Measurements from ENCODE around the gene SRSF11. TPM values are rescaled to one million over a fixed set of nuclear protein-coding genes. Genes with fewer than 3 reads are reported as not detected.
"Not testable (repeated sequence)": the region's sequence is repeated elsewhere in the genome, so short reads cannot be mapped to it uniquely, and the experiment has no call there.

SRSF11 gene
- total and polyA plus RNA-seq, 7 donors, result 47.0 to 74.8 (median 55.1) TPM

DNA sequence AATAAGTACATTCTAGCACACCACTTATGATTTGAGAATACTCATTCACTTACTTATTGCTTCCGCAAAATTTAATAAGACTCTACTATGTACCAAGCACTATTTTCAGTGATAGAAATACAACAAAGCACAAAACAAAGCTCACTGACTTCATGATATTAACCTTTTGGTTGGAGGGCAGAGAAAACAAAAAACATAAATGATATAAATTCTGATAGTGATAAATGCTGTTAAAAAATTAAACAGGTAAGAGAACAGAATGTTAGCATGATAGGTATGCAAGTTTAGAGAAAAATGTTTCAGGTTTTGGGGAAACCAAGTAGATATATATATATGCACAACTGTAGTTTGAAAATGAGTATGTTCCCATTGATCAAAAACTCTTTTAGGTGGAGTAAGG is 17.0 kb upstream of the SRSF11 start:
- no peak for TF ChIP-seq CTCF (IDR thresholded peaks at IDR 0.05)
- H3K36me3 ChIP-seq (ENCODE audit: insufficient read depth in 1 of 2, low read depth in 1 of 2), result peaks cover 0 to 22% of the 10 kb centered on the region in 2 donors

GRCh38 chr1:70204600-70204999 is 16.6 kb upstream of the SRSF11 start:
- H3K4me3 ChIP-seq, result peak overlapping the region; percentile 97
- ATAC-seq, result no peak
- H3K36me3 ChIP-seq (ENCODE audit: insufficient read depth in 1 of 2, low read depth in 1 of 2), result peaks cover 0 to 23% of the 10 kb centered on the region in 2 donors
- no peaks in the 10 kb centered on the region for H3K9me3 ChIP-seq
- no peaks in the 10 kb centered on the region for H3K27me3 ChIP-seq (ENCODE audit: insufficient read depth in 3 of 3, low read length in 2 of 3)
- DNase-seq, result no peak
- H3K27ac ChIP-seq, result peak overlapping the region; percentile 88
- H3K4me1 ChIP-seq, result peaks cover 47% of the 10 kb centered on the region
- TF ChIP-seq CTCF (IDR thresholded peaks at IDR 0.05), result no peak
- intact Hi-C loops (cut with DNase I), result no loop called here
- 0 to 1% (median 1%) methylated on average over 4 of the region's 4 CpGs for whole genome bisulfite sequencing, 3 donors

More for the DNA sequence above, 17.0 kb upstream of the SRSF11 start:
- no peak for DNase-seq
- intact Hi-C loops (cut with DNase I), result no loop called here
- Histone ChIP-seq H3K9me3 (no peaks in the 10 kb centered on the region), H3K4me3 (peak overlapping the region; percentile 97), H3K27me3 (ENCODE audit: insufficient read depth in 3 of 3, low read length in 2 of 3) (no peaks in the 10 kb centered on the region), H3K27ac (no peak overlapping the region), H3K4me1 (peaks cover 47% of the 10 kb centered on the region)
- 97 to 98% (median 98%) methylated on average over 1 of the region's 1 CpG for WGBS, 3 donors
- ATAC-seq, result no peak

DNA sequence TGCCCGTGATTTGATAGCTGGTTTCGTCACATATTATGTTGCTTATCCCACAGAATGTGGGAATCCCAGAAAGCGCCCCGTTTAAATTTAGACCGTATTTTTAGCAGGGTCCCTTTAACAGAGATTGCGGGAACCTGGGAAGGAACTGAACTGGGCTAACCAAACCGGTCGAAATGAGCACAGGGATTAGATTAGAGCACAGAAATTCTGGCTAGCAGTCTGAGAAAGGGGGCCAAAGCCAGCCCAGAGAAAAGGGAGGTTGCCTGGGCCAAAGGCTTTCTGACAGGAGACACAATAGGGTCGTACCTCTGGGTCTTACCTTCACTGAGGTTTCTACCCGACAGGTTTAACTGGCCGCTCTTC is 16.1 kb upstream of the SRSF11 start:
- DNase-seq, result no peak
- WGBS, 3 donors, result 0 to 2% (median 1%) methylated on average over 11 of the region's 11 CpGs
- Histone ChIP-seq H3K36me3 (ENCODE audit: insufficient read depth in 1 of 2, low read depth in 1 of 2) (peaks cover 0 to 23% of the 10 kb centered on the region in 2 donors), H3K27ac (peak overlapping the region; percentile 88), H3K27me3 (ENCODE audit: insufficient read depth in 3 of 3, low read length in 2 of 3) (no peaks in the 10 kb centered on the region), H3K9me3 (no peaks in the 10 kb centered on the region), H3K4me1 (peaks cover 49% of the 10 kb centered on the region), H3K4me3 (peak overlapping the region; percentile 97)
- intact Hi-C loops (cut with DNase I), result loop anchor here in 1 of 2 donors (1.0 kb wide), 2 partner anchors 205 to 876 kb away; partner anchors contain the start of gene ZRANB2
- no peak for TF ChIP-seq CTCF (IDR thresholded peaks at IDR 0.05)
- ATAC-seq, result peak in 3 of 4 donors; percentile 22 to 40 (median 24)

DNA sequence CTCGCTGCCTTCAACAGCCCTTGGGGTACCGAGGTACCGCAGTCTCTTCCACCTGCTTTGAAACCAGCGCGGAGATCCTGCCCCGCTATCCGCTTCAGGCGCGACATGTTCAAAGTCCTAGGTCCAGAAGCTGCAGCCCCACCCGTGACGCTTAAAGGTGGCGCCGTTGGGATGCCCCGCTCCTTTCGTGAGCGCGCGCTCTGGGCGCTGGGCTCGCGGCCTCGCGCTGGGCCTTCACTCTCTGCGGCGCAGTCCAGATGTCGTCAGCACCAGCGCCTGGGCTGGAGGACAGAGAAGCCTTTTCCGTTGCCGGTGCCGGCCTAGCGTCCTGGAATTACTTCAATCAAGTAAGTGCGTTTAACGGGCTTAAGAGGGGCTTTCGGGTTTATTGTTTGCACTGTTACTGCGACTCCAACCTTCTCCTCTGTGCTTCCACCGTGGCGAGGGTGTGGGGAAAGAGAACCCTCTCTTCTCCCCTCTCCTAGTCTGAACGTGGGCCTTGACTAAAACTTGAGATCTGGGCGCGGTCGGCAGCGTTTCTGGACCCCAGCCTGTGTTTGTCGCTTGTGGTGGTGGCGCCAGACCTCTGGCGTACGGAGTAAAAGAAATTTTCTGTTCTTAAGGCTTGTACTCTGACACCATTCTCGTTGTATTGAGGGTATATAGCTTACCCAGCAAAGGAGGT is 15.6 kb upstream of the SRSF11 start, which contains the start of gene LRRC40:
LRRC40 (minus strand) TSS at position 146 of the 685 bp plus-strand sequence; CDS start at position 107, 39 bp downstream.
- H3K9me3 ChIP-seq, result no peaks in the 10 kb centered on the region
- ATAC-seq, result peak; percentile 98 to 100 (median 100)

GRCh38 chr1:70206833-70207232 is 14.3 kb upstream of the SRSF11 start:
- Histone ChIP-seq H3K27ac (peak overlapping the region; percentile 88), H3K4me1 (peaks cover 58% of the 10 kb centered on the region), H3K36me3 (ENCODE audit: insufficient read depth in 1 of 2, low read depth in 1 of 2) (peaks cover 0 to 19% of the 10 kb centered on the region in 2 donors), H3K4me3 (peak overlapping the region; percentile 97)
- not testable (repeated sequence) for H3K27me3 ChIP-seq (ENCODE audit: insufficient read depth in 3 of 3, low read length in 2 of 3); ATAC-seq; DNase-seq; H3K9me3 ChIP-seq
- intact Hi-C loops (cut with DNase I), result loop anchor here in 1 of 2 donors (2.0 kb wide), 1 partner anchor 14 kb away; the partner anchor contains the start of gene SRSF11
- 77 to 79% (median 78%) methylated on average over 17 of the region's 17 CpGs for WGBS, 3 donors

More for the DNA sequence above, 15.6 kb upstream of the SRSF11 start, which contains the start of gene LRRC40:
- WGBS, 3 donors, result 0% methylated on average over 46 to 47 of the region's 47 CpGs
- H3K4me1 ChIP-seq, result peaks cover 54% of the 10 kb centered on the region
- H3K4me3 ChIP-seq, result peak within 1 kb of the TSS; percentile 97
- peaks cover 0 to 21% of the 10 kb centered on the region in 2 donors for H3K36me3 ChIP-seq (ENCODE audit: insufficient read depth in 1 of 2, low read depth in 1 of 2)
- peak within 1 kb of the TSS; percentile 88 for H3K27ac ChIP-seq
- H3K27me3 ChIP-seq (ENCODE audit: insufficient read depth in 3 of 3, low read length in 2 of 3), result no peaks in the 10 kb centered on the region
- peak; percentile 98 for DNase-seq
- no peak for TF ChIP-seq CTCF (IDR thresholded peaks at IDR 0.05)
- intact Hi-C loops (cut with DNase I), result loop anchor here in 1 of 2 donors (1.0 to 2.0 kb wide), 3 partner anchors 15 to 876 kb away; partner anchors contain the start of genes SRSF11 and ZRANB2

All from psoas muscle (tissue), 8 donors.